ENCODE measurements around the gene CHI3L1. TPM values are rescaled to one million over a fixed set of nuclear protein-coding genes. Genes with fewer than 3 reads are reported as not detected.

The CHI3L1 gene
- total and polyA plus RNA-seq, 12 donors: 0.15 to 14.3 (median 2.0) TPM; not detected in 1

- Histone ChIP-seq H3K4me3 (no peak overlapping the region), H3K9me3 (no peaks in the 10 kb centered on the region), H3K4me1 (no peaks in the 10 kb centered on the region), H3K27ac (no peak overlapping the region), H3K27me3 (no peaks in the 10 kb centered on the region), H3K36me3 (peaks cover 0 to 8% (median 0%) of the 10 kb centered on the region in 9 donors)
- intact Hi-C loops (cut with DNase I): loop anchor here in 1 of 10 donors (5.0 kb wide), 1 partner anchor 38 kb away; the partner anchor contains the start of gene ADORA1
- WGBS, 2 donors: 92 to 96% methylated on average over 28 of the region's 28 CpGs
- ATAC-seq (no peak), DNase-seq (no peak)
- TF ChIP-seq, protein P1, sequence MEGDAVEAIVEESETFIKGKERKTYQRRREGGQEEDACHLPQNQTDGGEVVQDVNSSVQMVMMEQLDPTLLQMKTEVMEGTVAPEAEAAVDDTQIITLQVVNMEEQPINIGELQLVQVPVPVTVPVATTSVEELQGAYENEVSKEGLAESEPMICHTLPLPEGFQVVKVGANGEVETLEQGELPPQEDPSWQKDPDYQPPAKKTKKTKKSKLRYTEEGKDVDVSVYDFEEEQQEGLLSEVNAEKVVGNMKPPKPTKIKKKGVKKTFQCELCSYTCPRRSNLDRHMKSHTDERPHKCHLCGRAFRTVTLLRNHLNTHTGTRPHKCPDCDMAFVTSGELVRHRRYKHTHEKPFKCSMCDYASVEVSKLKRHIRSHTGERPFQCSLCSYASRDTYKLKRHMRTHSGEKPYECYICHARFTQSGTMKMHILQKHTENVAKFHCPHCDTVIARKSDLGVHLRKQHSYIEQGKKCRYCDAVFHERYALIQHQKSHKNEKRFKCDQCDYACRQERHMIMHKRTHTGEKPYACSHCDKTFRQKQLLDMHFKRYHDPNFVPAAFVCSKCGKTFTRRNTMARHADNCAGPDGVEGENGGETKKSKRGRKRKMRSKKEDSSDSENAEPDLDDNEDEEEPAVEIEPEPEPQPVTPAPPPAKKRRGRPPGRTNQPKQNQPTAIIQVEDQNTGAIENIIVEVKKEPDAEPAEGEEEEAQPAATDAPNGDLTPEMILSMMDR (IDR thresholded peaks at IDR 0.05): no peak
Measured at GRCh38 chr1:203165101-203165799, 21.3 kb downstream of the CHI3L1 start.

GRCh38 chr1:203163891-203164635 lies 22.4 kb downstream of the CHI3L1 start:
- H3K9me3 ChIP-seq: no peaks in the 10 kb centered on the region
- TF ChIP-seq, protein P1 (IDR thresholded peaks at IDR 0.05): no peak
- 70 to 73% methylated on average over 7 of the region's 7 CpGs for WGBS, 2 donors
- DNase-seq (no peak), ATAC-seq (no peak)
- peaks cover 0 to 8% (median 0%) of the 10 kb centered on the region in 9 donors for H3K36me3 ChIP-seq
- no peaks in the 10 kb centered on the region for H3K4me1 ChIP-seq
- intact Hi-C loops (cut with DNase I): no loop called here
- no peaks in the 10 kb centered on the region for H3K27me3 ChIP-seq
- H3K27ac ChIP-seq: no peak overlapping the region
- H3K4me3 ChIP-seq: no peak overlapping the region

GRCh38 chr1:203162403-203162802 lies 24.1 kb downstream of the CHI3L1 start:
- TF ChIP-seq, protein P1 (IDR thresholded peaks at IDR 0.05): no peak
- Histone ChIP-seq H3K36me3 (peaks cover 0 to 8% (median 0%) of the 10 kb centered on the region in 9 donors), H3K4me1 (no peaks in the 10 kb centered on the region), H3K27me3 (peaks cover 0 to 4% (median 0%) of the 10 kb centered on the region in 7 donors), H3K9me3 (peaks cover 0 to 6% (median 0%) of the 10 kb centered on the region in 11 donors), H3K4me3 (no peak overlapping the region), H3K27ac (no peak overlapping the region)
- ATAC-seq (no peak), DNase-seq (no peak)
- intact Hi-C loops (cut with DNase I): no loop called here
- WGBS, 2 donors: 76 to 80% methylated on average over 1 of the region's 1 CpG

GRCh38 chr1:203161703-203162102 lies 24.8 kb downstream of the CHI3L1 start:
- WGBS, 2 donors: 94 to 96% methylated on average over 11 of the region's 11 CpGs
- H3K27me3 ChIP-seq: peaks cover 0 to 7% (median 0%) of the 10 kb centered on the region in 7 donors
- no peak for DNase-seq
- H3K9me3 ChIP-seq: peaks cover 0 to 6% (median 0%) of the 10 kb centered on the region in 11 donors
- TF ChIP-seq, protein P1 (IDR thresholded peaks at IDR 0.05): no peak
- H3K4me1 ChIP-seq: peaks cover 0 to 3% (median 0%) of the 10 kb centered on the region in 9 donors
- H3K4me3 ChIP-seq: no peak overlapping the region
- no peak for ATAC-seq
- H3K27ac ChIP-seq: no peak overlapping the region
- intact Hi-C loops (cut with DNase I): no loop called here
- peaks cover 0 to 8% (median 0%) of the 10 kb centered on the region in 9 donors for H3K36me3 ChIP-seq
